ENCODE data around the gene FHIT. TPM values are rescaled to one million over a fixed set of nuclear protein-coding genes. Genes with fewer than 3 reads are reported as not detected.

Gene FHIT
- total and polyA plus RNA-seq, 4 donors: 2.6 to 21.3 (median 8.7) TPM

GRCh38 chr3:59795756-59796155 lies 1455.5 kb downstream of the FHIT start:
- Histone ChIP-seq H3K4me1 (ENCODE audit: control insufficient read depth in 5 of 5, insufficient read depth in 5 of 5, low read length in 5 of 5) (peaks cover 0 to 9% (median 0%) of the 10 kb centered on the region in 5 donors), H3K36me3 (ENCODE audit: control insufficient read depth in 4 of 4, insufficient read depth in 4 of 4, low read length in 4 of 4) (no peaks in the 10 kb centered on the region), H3K9ac (ENCODE audit: insufficient read depth in 1 of 2, low read length in 2 of 2) (no peak overlapping the region), H3K27me3 (ENCODE audit: control insufficient read depth in 3 of 3, insufficient read depth in 3 of 3, low read length in 2 of 3) (no peaks in the 10 kb centered on the region), H3K27ac (ENCODE audit: low read depth in 1 of 2, low read length in 1 of 2) (no peak overlapping the region), H3K9me3 (ENCODE audit: control insufficient read depth in 4 of 4, insufficient read depth in 3 of 4, low read length in 3 of 4) (no peaks in the 10 kb centered on the region), H3K4me3 (no peak overlapping the region)
- no peak for TF ChIP-seq CTCF (IDR thresholded peaks at IDR 0.05; ENCODE audit: control extremely low read depth, extremely low read depth)
- DNase-seq (no peak), ATAC-seq (ENCODE audit: insufficient read depth, low FRiP score) (no peak)
- WGBS, 2 donors: 96 to 98% methylated on average over 7 of the region's 7 CpGs

GRCh38 chr3:59793976-59794375 lies 1457.3 kb downstream of the FHIT start:
- Histone ChIP-seq H3K27ac (ENCODE audit: low read depth in 1 of 2, low read length in 1 of 2) (no peak overlapping the region), H3K4me3 (no peak overlapping the region), H3K36me3 (ENCODE audit: control insufficient read depth in 4 of 4, insufficient read depth in 4 of 4, low read length in 4 of 4) (no peaks in the 10 kb centered on the region), H3K9me3 (ENCODE audit: control insufficient read depth in 4 of 4, insufficient read depth in 3 of 4, low read length in 3 of 4) (no peaks in the 10 kb centered on the region), H3K27me3 (ENCODE audit: control insufficient read depth in 3 of 3, insufficient read depth in 3 of 3, low read length in 2 of 3) (no peaks in the 10 kb centered on the region), H3K4me1 (ENCODE audit: control insufficient read depth in 5 of 5, insufficient read depth in 5 of 5, low read length in 5 of 5) (peaks cover 0 to 2% (median 0%) of the 10 kb centered on the region in 5 donors), H3K9ac (ENCODE audit: insufficient read depth in 1 of 2, low read length in 2 of 2) (no peak overlapping the region)
- 92 to 94% methylated on average over 12 of the region's 12 CpGs for WGBS, 2 donors
- ATAC-seq (ENCODE audit: insufficient read depth, low FRiP score) (no peak), DNase-seq (no peak)
- no peak for TF ChIP-seq CTCF (IDR thresholded peaks at IDR 0.05; ENCODE audit: control extremely low read depth, extremely low read depth)

GRCh38 chr3:59791774-59792308 lies 1459.4 kb downstream of the FHIT start:
- Histone ChIP-seq H3K9ac (ENCODE audit: insufficient read depth in 1 of 2, low read length in 2 of 2) (no peak overlapping the region), H3K4me1 (ENCODE audit: control insufficient read depth in 5 of 5, insufficient read depth in 5 of 5, low read length in 5 of 5) (peaks cover 0 to 2% (median 0%) of the 10 kb centered on the region in 5 donors), H3K9me3 (ENCODE audit: control insufficient read depth in 4 of 4, insufficient read depth in 3 of 4, low read length in 3 of 4) (no peaks in the 10 kb centered on the region), H3K4me3 (no peak overlapping the region), H3K36me3 (ENCODE audit: control insufficient read depth in 4 of 4, insufficient read depth in 4 of 4, low read length in 4 of 4) (no peaks in the 10 kb centered on the region), H3K27me3 (ENCODE audit: control insufficient read depth in 3 of 3, insufficient read depth in 3 of 3, low read length in 2 of 3) (no peaks in the 10 kb centered on the region), H3K27ac (ENCODE audit: low read depth in 1 of 2, low read length in 1 of 2) (no peak overlapping the region)
- ATAC-seq (ENCODE audit: insufficient read depth, low FRiP score) (no peak), DNase-seq (no peak)
- WGBS, 2 donors: 75 to 97% methylated on average over 3 of the region's 3 CpGs
- no peak for TF ChIP-seq CTCF (IDR thresholded peaks at IDR 0.05; ENCODE audit: control extremely low read depth, extremely low read depth)

- H3K9ac ChIP-seq (ENCODE audit: insufficient read depth in 1 of 2, low read length in 2 of 2): no peak overlapping the region
- ATAC-seq (ENCODE audit: insufficient read depth, low FRiP score) (no peak), DNase-seq (no peak)
- WGBS, 2 donors: 83 to 85% methylated on average over 1 of the region's 1 CpG
- no peaks in the 10 kb centered on the region for H3K27me3 ChIP-seq (ENCODE audit: control insufficient read depth in 3 of 3, insufficient read depth in 3 of 3, low read length in 2 of 3)
- no peak overlapping the region for H3K4me3 ChIP-seq
- H3K9me3 ChIP-seq (ENCODE audit: control insufficient read depth in 4 of 4, insufficient read depth in 3 of 4, low read length in 3 of 4): no peaks in the 10 kb centered on the region
- peaks cover 0 to 6% (median 2%) of the 10 kb centered on the region in 5 donors for H3K4me1 ChIP-seq (ENCODE audit: control insufficient read depth in 5 of 5, insufficient read depth in 5 of 5, low read length in 5 of 5)
- no peak for TF ChIP-seq CTCF (IDR thresholded peaks at IDR 0.05; ENCODE audit: control extremely low read depth, extremely low read depth)
- no peaks in the 10 kb centered on the region for H3K36me3 ChIP-seq (ENCODE audit: control insufficient read depth in 4 of 4, insufficient read depth in 4 of 4, low read length in 4 of 4)
- no peak overlapping the region for H3K27ac ChIP-seq (ENCODE audit: low read depth in 1 of 2, low read length in 1 of 2)
Measured at GRCh38 chr3:59790241-59790640, 1461.0 kb downstream of the FHIT start.

Data from lung (tissue), 12 donors.